RKO (cell line): ENCODE data around the gene UPF1.
"Not testable (repeated sequence)": the region's sequence is repeated elsewhere in the genome, so short reads cannot be mapped to it uniquely, and the experiment has no call there.

Experiments
- DNase-seq: peaks from one replicate; pipeline ENCODE4 v3.0.0-alpha.2; 2016; ENCODE audit warnings: low spot score

Gene UPF1

GRCh38 chr19:18799389-18799970, 32.3 kb upstream of the UPF1 start:
- no peak for DNase-seq

- DNase-seq, result no peak
Observed at GRCh38 chr19:18800079-18800478, 31.7 kb upstream of the UPF1 start.

DNA sequence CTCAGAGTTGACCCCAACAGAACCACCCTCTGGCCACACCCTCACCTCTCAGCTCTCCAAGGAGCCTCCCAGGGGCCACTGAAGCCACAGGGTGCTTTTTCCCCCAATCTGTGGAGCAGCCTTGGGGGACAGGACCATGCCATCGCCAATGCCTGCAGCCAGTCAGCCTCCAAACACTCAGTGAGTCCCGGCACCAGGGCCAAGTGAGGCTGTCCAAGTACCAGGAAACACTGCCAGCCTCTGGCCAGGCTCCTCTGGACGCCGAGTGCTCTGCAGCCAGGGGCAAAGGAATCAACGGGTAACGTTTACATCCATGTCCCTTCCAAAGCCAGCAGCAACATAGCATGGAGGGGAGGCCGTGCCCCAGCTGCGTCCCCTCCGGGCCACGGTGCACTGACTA, 31.1 kb upstream of the UPF1 start:
- DNase-seq, result no peak

DNA sequence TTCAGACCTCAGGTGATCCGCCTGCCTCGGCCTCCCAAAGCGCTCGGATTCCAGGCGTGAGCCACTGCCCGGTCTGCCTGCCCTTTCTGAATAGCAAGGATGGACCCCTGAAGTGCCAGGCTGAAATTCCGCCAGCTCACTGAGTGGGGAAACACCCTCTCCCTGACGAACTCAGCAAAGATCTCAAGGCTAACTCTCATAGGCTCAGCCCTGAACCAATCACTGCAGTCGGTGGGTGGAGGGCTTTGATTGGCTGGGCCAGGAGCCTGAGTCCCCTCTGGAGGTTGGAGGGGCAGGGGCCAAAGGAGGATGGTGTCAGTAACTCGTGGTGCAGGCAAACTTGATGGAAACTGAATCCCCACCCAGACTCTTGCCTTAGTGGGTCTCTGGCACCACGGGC, 29.4 kb upstream of the UPF1 start:
- DNase-seq, result peak; percentile 27

DNA sequence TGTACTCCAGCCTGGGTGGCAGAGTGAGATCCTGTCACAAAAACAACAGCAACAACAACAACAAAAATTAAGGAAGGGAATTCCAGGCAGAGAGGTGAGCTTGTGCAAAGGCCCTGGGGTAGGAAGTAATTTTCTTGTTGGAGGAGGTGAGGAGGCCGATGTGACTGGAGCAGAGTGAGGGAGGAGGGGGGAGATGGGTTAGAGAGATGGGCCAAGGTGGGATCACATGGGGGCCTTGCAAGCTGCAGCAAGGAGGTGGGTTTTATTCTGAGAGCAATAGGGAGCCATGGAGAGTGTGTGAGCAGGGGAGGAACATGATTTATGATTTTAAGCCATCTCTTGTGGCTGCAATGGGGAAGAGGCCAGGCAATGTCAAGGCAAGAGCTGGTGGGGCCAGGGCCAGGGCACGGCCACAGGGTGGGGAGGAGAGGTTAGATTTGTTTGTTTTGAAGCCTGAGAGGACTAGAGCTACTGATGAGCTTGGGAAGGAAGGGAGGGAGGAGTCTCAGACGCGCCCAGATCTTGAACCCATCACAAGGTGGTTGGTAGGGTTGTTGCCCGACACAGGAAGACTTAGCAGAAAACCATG, 28.1 kb upstream of the UPF1 start:
- no peak for DNase-seq

GRCh38 chr19:18804139-18804601, 27.6 kb upstream of the UPF1 start:
- DNase-seq, result no peak

DNA sequence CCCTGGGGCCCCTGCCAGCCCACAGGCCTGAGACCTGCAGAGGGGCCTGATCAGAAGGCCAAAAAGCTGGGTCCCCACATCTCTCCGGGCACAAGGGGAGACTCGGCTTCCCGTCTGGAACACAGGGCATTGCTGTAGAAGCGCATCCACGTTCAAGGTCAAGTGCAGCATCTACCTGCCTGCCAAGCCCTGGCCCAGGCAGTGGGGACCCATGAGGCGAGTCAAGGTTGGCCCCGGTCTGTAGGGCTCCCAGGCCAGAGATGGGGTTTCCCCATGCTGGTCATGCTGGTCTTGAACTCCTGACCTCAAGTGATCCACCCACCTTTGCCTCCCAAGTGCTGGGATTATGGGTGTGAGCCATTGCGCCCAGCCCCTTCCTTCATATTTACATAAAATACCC, 27.1 kb upstream of the UPF1 start:
- DNase-seq, result no peak

- DNase-seq, result no peak
Observed at GRCh38 chr19:18807861-18808331, 23.9 kb upstream of the UPF1 start.

DNA sequence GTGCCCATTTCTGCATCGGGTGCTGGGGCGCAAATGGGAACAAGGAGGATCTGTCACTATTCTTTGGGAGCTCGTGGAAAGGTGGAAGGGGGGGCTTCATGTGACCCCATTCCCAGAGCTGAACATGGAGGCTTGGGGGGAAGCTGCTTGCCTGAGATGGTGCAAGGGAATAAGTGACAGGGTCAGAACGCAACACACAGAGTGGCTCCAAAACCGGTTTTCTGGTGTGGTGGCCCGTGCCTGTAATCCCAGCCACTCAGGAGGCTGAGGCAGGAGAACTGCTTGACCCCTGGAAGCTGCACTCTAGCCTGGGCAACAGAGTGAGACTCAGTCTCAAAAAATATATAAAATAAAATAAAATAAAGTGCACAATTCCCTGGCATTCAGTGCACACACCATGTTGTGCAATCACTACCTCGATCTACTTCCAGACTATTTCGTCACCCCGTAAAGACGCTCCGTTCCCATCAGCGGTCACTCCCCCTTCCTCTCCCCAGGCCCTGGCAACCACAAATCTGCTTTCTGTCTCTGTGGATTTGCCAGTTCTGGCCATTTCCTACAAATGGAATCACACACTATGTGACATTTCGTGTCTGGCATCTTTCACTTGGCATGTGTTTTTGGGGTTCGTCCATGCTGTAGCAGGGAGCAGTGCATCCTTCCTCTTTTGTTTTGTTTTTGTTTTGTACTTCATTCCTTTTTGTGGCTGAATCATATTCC, 22.4 kb upstream of the UPF1 start:
- no peak for DNase-seq

DNA sequence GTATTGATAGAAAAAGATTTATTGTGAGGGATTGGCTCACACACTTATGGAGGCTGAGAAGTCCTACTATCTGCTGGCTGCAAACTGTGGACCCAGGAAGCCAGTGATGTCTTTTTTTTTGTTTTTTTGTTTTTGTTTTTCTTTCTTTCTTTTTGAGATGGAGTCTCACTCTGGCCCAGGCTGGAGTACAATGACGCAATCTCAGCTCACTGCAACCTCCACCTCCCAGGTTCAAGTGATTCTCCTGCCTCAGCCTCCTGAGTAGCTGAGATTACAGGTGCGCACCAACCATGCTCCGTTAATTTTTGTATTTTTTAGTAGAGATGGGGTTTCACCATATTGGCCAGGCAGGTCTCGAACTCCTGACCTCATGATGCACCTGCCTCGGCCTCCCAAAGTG, 20.1 kb upstream of the UPF1 start:
- not testable (repeated sequence) for DNase-seq

- no peak for DNase-seq
Observed at GRCh38 chr19:18814063-18814462, 17.7 kb upstream of the UPF1 start.

DNA sequence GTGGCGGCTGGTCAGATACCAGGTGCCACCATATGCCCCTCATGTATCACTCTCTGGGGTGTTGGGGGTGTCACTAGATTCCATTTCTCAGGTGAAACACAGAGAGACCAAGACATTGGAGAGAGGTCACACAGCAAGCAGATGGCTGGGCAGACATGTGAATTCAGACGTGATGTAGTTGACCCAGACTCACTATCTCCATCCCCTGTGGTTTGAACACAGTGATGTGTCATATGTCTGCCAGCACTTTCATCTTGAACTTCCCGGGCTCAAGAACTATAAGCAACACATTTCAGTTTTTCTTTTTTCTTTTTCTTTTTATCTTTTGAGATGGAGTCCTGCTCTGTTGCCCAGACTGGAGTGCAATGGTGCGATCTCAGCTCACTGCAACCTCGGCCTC, 16.1 kb upstream of the UPF1 start:
- peak; percentile 32 for DNase-seq

- not testable (repeated sequence) for DNase-seq
Observed at GRCh38 chr19:18816645-18817044, 15.1 kb upstream of the UPF1 start.

- DNase-seq, result no peak
Observed at GRCh38 chr19:18817574-18817973, 14.2 kb upstream of the UPF1 start.

- DNase-seq, result no peak
Observed at GRCh38 chr19:18828786-18829185, 3.0 kb upstream of the UPF1 start.

DNA sequence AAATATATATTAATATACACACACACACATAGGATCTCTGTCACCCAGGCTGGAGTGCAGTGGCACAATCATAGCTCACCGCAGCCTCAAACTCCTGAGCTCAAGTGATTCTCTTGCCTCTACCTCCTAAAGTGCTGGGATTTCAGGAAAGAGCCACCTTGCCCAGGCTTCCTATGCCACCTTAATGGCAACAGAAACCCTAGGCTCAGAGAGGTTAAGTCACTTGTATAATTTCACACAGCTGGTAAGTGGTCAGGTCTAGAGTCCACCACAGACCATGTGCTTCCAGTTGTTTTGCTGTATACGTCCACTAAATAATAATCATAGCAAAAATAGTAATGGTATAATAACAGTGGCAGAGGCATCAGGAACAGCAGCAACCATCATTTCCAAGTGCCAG, 1.3 kb upstream of the UPF1 start:
- DNase-seq, result no peak

DNA sequence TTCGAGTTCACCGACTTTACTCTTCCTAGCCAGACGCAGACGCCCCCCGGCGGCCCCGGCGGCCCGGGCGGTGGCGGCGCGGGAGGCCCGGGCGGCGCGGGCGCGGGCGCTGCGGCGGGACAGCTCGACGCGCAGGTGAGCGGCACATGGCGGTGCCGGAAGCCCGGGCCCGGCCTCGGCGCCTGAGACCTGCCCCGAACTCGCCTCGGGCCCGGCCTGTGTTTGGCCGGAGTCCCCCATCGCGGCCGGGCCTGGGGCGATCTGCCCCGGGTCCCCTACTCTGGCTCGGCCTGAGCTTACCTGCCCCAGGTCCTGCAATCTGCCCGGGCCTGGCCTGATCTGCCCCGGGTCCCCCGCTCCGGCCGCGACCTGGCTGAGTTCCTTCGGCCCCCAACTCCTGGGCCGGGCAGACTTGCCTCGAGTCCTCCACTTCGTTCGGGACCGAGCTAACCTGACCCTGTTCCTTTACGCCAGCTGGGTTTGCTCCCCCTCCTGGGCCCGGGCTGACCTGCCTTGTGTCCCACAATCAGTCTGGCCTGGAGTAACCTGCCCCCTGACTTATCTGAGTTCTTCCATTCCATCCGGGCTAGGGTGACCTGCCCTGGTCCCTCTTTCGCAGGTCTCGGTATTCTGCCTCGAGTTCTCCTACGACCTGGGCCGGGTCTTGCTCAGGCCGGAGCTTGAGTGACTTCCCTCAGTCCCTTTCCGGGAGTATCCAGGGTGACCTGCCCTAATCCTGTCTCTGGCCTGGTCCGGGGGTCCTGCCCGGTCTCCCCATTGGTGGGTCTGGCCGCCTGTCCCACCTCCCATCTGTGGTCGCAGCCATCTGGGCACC, 764 bp downstream of the UPF1 start:
- peak; percentile 62 for DNase-seq

DNA sequence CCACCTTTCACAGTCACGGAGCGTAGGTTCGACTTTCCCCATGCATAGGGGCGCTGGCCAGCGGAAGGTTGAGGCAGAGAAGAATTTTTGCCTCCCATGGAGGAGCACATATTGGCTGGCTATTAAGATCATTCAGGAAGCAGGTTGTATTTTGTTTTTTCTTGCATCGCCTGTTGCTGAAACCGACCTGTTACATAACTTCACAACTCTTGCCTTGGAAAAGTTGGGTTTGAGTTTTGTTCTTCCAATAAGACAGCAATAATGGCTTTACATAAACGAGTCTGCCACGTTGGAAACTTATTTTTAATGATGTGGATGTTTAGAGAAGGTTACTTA, 1.4 kb downstream of the UPF1 start:
- DNase-seq, result no peak

DNA sequence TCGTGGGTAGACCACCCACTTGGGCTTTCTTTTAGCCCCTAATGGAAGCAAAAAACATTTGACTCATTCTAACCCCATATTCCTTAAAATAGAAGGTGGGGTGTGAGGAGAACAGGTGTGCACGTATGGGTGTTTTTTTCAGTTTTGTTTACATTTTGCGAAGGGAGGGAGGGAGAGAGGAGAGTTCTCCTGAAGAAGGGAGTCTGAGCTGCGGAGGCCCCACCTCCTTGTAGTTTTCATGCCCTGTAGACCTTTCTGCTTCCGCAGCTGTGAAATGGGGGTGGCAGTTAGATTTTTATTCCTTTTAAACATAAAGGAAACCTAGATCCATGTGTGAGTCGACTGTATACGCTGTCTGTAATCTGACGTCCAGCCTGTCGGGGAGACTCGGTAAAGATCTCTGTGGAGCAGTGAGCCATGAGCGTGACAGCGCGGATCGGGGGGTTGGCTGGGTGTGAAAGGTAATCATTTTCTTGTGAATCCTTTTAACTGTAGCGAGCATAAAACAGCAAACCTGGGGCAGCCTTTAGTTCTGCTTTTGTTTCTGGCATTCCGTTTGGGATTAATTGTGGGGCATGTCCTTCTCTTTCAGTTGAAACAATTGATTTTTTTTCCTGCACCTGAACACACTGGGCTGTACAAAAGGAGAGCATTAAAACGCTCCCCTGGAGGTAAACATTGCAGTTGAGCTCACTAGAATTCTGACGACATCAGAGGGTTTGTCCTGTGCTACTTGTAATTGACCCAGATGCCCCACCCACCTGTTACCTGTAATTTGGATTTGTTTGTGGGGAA, 2.3 kb downstream of the UPF1 start:
- peak; percentile 32 for DNase-seq

DNA sequence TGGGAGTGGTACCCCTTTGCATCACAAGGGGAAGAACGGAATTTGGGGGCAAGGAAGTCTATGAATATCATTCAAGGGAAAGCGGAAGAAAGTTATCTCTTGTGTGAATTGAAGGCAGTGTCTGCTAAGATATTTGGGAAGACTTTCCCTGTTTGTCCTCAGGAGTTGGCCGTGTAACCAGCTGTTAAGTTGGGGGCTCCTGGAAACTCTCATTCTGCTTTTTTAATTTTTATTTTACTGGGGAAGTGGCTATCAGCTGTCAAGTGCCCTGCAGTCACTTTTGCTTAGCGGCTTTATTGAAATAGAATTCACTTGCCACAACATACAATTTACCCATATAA, 2.9 kb downstream of the UPF1 start:
- DNase-seq, result no peak

- no peak for DNase-seq
Observed at GRCh38 chr19:18839465-18840287, 7.9 kb downstream of the UPF1 start.
